ENCODE measurements around the gene MAP4.

The MAP4 gene

GRCh38 chr3:47961036-47961435 is 55.2 kb downstream of the MAP4 start:
- no peak for DNase-seq

DNA sequence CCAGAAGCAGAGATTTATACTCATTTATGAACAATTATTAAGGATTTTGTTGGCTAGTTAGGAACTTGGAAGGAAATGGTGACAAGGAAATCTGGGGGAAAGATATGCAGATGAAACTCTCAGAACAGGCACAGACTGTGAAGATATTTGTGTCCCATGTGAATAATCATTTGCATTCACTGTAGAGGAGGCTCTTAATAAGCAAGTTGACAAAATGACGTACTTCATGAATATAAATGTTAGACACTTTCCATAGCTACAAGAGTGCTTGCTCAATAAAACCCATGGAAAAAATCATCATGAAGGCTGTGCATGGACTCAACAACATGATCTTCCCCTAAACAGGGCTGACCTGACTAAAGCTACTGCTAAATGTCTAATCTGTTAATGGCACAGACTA is 59.7 kb downstream of the MAP4 start:
- no peak for DNase-seq

DNA sequence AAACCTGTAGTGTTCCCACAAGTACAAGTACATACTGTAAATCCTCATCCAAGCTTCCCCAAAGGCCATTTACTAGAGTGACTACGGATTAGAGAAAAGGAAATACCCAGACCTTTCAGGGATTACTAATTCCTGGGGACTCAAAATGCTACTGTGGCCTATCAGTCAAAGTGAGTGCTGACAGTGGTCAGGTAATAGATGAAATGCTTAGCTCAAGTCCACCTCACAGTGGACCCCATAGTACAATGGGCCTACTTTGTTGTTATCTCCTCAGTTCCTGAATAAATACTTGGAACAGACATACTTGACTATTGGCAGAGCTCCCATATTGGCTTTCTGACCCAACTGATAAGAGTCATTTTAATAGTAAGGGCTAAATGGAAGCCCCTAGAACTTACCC is 61.6 kb downstream of the MAP4 start:
- no peak for DNase-seq

- no peak for DNase-seq
These were observed 65.6 kb downstream of the MAP4 start for GRCh38 chr3:47950453-47951169.

GRCh38 chr3:47949979-47950378 is 66.2 kb downstream of the MAP4 start:
- no peak for DNase-seq

DNA sequence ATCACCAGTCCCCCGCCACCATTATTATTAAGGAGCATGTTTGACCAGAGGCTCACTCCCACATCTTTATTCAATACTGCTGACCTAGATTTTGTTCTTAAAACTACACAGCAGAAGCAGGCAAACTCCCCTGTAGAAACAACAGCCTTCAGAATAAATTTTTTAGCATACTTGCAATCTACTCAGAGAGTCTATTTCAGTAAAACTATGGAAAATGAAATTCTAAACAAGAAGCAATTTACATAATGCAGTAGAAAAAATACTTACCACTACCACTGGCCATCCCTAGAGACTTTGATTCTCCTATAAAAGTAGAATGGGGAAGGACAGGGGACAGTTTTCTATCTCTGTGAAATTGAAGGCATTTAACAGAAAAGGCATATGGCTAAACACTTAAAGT is 76.0 kb downstream of the MAP4 start:
- no peak for DNase-seq

GRCh38 chr3:47932421-47932820 is 83.8 kb downstream of the MAP4 start:
- DNase-seq: no peak

DNA sequence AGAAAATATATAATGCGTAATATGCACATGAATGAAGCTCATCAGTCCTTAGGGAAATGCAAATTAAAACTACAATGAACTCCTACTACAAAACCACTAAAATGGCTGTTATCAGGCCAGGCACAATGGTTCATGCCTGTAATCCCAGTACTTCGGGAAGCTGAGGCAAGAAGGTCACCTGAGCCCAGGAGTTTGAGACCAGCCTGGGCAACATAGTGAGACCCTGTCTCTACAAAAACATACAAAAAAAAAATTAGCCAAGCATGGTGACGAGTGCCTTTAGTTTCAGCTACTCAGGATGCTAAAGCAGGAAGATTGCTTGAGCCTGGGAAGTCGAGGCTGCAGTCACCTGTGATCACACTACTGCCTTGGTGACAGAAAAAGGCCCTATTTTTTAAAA is 85.2 kb downstream of the MAP4 start:
- no peak for DNase-seq

- DNase-seq: no peak
These were observed 99.5 kb downstream of the MAP4 start for GRCh38 chr3:47916696-47917095.

DNA sequence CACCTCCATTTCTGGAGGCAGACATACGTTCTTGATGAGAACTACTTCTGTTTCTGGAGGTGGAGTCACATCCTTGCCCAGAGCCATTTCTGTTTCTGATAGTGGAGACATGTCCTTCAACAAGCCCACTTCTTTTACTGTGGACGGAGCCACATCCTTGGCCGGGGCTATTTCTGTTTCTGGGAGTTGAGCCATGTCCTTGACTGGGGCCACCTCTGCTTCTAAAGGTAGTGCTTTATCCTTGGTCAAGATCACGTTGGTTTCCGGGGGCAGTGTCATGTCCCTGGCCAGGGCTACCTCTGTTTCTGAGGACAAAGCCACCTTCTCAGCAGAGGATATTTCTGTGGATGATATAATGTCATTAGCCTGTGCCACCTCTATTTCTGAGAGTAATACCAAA is 100.0 kb downstream of the MAP4 start:
- no peak for DNase-seq

DNA sequence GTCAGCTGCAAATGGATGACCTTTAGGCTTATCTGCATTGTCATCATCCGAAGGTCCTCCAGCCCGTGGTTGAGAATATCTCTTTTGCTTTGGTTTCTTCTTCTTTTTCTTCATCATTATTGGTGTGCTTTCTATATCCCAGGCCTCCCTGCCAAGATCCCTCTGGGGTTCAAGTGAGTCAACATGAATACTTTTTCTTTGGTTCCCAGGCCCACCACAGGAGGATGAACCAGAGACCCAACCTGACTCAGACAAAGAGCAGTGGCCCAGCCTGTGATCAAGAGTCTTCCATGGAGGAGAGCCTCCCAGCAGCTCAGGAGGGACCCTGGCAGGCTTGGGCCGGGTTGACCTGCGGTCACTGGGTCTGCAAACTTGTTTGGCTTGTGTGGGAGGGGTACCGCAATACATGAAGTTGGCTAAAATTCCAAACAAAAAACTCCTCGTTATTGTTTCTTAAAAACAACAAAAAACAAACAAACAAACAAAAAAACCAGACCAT is 104.2 kb downstream of the MAP4 start:
- DNase-seq: no peak

- DNase-seq: no peak
These were observed 105.3 kb downstream of the MAP4 start for GRCh38 chr3:47910777-47911440.

DNA sequence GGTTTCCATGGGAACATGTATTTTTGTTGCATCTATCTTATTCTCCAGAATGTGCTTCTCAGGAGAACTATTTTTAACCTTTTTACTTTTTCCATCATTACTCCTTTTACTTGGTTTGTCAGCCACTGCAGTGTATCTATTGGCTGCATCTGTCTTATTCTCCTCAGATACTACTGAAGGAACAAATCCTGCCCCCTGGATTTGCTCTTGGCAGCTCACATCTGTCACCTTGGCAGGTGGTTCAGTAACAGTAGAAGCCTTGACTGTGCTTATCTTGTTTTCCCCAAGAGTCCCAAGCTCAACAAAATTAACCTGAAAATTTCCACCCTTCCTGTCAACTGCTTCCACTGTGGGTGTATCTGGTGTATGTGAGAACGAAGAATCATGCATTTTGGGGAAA is 106.0 kb downstream of the MAP4 start:
- DNase-seq: no peak

DNA sequence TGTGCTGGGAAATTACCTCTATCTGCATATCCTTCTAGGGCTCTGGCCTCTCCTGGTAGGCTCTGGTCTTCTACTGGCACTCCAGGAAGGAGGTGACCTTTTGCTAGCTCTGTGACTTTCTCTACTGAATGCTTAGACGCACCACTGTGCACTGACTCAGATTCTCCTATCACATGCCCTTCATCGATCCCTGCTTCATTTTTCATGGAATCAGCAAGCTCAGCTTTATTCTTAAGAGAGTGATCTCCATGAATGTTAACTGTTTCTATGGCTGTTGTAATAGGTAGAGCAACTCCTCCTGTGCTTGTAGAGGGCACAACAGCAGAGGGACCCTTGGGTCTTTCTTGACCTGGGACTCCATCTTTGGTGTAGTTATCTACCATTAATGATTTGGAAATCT is 106.6 kb downstream of the MAP4 start:
- DNase-seq: no peak

GRCh38 chr3:47908744-47909143 is 107.5 kb downstream of the MAP4 start:
- DNase-seq: no peak

DNA sequence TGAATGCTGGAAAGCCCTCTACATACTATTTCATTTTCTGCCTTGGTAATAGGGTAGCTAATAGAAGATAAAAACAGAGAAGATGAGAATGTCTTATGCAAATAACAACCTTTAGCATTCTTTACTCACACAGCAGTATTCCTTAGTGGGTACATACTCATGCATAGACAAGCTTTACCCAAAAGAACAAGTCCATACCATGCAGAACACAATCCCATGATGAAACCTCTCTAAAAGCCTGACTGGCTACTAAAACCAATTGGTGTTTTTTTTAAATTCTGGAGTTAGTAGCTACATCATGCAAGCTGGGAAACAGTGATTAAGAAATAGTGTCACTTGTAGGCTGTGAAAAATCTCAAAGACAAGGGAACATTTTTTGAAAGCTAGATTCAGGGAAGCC is 108.4 kb downstream of the MAP4 start:
- DNase-seq: no peak

DNA sequence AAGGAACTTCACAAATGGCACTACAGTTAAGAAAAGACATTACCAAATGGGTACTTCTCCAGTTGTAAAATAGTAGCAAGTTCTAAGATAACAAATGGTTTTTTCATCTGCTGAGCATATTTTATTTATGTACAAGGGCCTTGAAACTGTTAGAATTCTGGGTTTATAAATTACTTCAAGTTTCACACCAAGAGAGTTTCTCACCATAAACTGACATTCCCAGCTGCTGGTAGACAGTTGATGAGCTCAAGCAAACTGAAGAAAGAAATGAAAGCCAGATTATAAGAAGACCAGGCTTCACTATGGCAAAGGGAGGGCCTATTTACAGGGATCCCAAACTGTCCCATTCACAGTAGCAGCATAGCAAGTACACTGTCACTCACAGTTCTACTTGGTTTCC is 113.5 kb downstream of the MAP4 start:
- DNase-seq: no peak

DNA sequence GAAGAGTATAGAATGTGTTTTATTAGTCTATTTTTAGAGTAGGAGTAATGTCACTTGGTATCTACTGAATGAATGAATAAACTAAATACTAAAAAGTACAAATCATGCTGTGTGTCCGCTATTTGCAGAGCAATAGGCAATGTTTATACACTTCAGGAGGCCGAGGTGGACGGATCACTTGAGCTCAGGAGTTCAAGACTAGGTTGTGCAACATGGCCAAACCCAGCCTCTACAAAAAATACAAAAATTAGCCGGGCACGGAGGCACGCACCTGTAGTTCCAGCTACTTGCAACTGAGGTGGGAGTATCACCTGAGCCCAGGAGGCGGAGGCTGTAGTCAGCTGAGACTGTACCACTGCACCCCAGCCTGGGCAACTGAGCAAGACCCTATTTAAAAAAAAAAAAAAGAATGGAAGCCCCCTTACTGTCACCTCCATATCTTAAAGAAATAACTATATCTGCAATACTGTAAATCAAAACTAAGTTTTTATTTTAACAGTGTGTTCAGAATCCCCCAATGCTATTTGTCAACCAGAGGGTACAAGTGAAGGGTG is 114.9 kb downstream of the MAP4 start:
- no peak for DNase-seq

GRCh38 chr3:47899495-47900108 is 116.6 kb downstream of the MAP4 start:
- no peak for DNase-seq

GRCh38 chr3:47897954-47898353 is 118.3 kb downstream of the MAP4 start:
- no peak for DNase-seq

- no peak for DNase-seq
These were observed 119.5 kb downstream of the MAP4 start for GRCh38 chr3:47896736-47897135.

DNA sequence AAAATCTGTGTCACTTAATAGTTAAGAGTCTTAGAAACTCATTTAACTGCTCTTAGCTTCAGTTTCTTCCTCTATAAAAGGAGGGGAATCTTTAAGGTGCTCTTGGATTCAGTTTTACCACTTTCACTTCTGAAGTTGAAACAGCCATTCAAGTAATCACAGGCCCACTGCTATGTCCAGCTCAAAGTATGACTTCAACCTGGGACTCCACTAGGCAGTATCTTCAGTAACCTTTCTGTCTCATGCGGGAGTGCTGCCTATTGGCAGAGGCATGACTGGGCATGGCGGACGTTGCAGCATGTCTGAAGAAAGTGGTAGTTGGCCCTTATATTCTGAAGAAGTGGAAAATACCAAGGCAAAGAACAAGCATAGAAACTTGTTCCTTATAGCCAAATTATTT is 121.0 kb downstream of the MAP4 start:
- no peak for DNase-seq

DNA sequence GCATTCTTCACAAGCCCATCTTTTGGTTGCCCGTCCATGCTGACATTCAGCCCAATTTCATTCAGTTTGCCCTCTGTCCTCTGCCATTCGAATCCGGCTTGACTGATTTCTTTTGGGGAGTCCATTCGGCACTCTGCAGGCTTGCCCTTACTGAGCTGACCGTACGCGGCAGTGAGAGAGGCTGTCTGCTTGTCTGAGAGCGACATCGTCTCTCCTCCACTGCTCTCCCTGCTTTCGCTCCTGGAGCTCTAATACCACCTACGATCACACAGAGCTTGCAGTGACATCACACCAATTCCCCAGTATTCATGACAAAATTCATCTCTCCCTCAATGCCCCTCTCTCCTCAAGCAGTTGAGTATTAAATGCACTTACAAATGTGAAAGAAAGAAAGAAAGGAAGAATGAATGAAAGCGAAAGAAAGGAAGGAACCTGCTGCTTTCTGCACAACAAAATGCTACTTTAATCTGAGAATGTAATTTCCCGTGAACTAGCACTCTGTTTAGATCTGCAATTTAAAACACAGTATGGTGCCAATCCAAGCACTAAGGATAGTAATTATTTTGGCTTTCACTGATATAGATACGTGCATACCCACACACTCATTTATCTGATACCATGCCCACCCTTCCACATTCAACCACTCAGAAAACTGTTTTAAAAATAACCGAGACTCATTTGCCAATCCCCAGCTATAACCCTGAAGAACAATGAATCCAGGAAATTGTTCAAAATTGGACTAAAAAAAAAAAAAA is 123.8 kb downstream of the MAP4 start:
- DNase-seq: no peak

Data from NCI-H510A (cell line).